SU-DHL-6 (cell line): ENCODE measurements around the gene PTPRN2.

Experiments
- EZH2phosphoT487 ChIP-seq: fragments of 200-600 bp; sonication (generic), shearing (Covaris generic); conservative IDR thresholded peaks from 2 replicates; pipeline ENCODE4 v1.6.1; 2018; ENCODE audit warnings: mild to moderate bottlenecking, antibody characterized with exemption, low read length, moderate library complexity, mixed read lengths
- TF ChIP-seq, protein P1 (sequence below): fragments of 200-600 bp; sonication (generic); IDR thresholded peaks from one replicate; pipeline ENCODE4 v1.5.1; 2017; ENCODE audit warnings: antibody characterized with exemption, mild to moderate bottlenecking, low read length, moderate library complexity; ENCODE audit not compliant: insufficient read depth, poor library complexity, severe bottlenecking

DNA sequence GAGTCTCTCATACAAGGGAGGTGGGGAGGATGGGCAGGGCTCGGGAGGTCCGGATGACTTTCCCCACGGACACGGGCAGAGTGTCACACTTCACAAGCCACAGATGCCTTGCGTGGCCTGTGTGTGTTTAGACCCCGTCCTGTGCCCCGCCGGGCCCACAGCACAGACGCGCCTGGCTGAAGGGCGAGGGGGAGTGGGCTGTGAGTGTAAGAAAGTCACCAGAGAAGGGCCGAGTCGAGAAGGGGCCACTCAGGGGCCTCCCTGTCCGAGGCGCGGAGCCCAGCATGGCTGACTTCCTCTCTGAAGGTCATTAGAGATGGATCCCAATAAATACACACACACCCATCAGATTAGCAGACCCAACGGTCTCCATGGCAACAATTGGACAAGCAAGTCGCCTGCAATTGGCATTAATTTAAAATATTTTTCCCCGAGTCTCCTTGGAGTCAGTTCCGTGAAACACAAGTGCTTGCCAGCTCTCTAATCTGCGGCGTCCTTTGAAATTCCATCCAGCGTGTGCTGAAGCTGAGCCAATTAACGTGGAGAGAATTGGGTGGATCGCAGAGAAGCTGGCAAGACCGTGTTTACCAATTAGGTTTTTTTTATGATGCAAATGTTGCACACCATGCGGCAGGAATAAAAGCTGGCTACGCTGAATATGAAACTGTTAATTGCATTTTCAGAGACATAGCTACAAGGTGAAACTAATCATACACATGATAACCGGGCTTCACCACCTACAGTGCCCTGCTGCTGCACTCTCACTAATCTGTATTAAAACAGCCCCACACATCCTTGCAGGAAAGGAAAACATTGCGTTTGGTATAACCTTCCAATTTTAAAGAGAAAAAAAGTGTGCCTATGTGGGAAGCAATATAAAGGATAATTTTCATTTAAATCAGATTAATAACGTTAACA, 571.2 kb downstream of the PTPRN2 start:
- TF ChIP-seq, protein P1, sequence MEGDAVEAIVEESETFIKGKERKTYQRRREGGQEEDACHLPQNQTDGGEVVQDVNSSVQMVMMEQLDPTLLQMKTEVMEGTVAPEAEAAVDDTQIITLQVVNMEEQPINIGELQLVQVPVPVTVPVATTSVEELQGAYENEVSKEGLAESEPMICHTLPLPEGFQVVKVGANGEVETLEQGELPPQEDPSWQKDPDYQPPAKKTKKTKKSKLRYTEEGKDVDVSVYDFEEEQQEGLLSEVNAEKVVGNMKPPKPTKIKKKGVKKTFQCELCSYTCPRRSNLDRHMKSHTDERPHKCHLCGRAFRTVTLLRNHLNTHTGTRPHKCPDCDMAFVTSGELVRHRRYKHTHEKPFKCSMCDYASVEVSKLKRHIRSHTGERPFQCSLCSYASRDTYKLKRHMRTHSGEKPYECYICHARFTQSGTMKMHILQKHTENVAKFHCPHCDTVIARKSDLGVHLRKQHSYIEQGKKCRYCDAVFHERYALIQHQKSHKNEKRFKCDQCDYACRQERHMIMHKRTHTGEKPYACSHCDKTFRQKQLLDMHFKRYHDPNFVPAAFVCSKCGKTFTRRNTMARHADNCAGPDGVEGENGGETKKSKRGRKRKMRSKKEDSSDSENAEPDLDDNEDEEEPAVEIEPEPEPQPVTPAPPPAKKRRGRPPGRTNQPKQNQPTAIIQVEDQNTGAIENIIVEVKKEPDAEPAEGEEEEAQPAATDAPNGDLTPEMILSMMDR: no peak
- TF ChIP-seq EZH2phosphoT487: no peak
